Effector memory CD4-positive, alpha-beta T cell (primary cell): Measurements from ENCODE around the gene UNC5C.

Experiments
- DNase-seq, 3 donors: peaks; one replicate each; pipeline ENCODE4 v3.0.0-alpha.2; 2020
- H3K27ac ChIP-seq: 2 replicates; pipeline ENCODE4 v1.7.0; 2013; ENCODE audit warnings: mild to moderate bottlenecking, low read length, moderate library complexity; ENCODE audit not compliant: insufficient read depth, poor library complexity, severe bottlenecking
- H3K27me3 ChIP-seq: replicated peaks from 2 replicates; pipeline ENCODE4 v1.7.0; 2013; ENCODE audit warnings: mild to moderate bottlenecking, low read length; ENCODE audit not compliant: insufficient read depth, control insufficient read depth, poor library complexity, severe bottlenecking
- H3K36me3 ChIP-seq: 2 replicates; pipeline ENCODE4 v1.7.0; 2013; ENCODE audit warnings: mild to moderate bottlenecking, low read length, moderate library complexity; ENCODE audit not compliant: control insufficient read depth, insufficient read depth
- H3K4me1 ChIP-seq: 2 replicates; pipeline ENCODE4 v1.7.0; 2013; ENCODE audit warnings: low read length, mild to moderate bottlenecking; ENCODE audit not compliant: control insufficient read depth, insufficient read depth, poor library complexity, severe bottlenecking
- H3K4me3 ChIP-seq: 2 replicates; pipeline ENCODE4 v1.7.0; 2013; ENCODE audit warnings: low read length, low read depth, mild to moderate bottlenecking; ENCODE audit not compliant: insufficient read depth, poor library complexity, severe bottlenecking
- H3K9me3 ChIP-seq: 2 replicates; pipeline ENCODE4 v1.7.0; 2013; ENCODE audit warnings: mild to moderate bottlenecking, low read length, moderate library complexity; ENCODE audit not compliant: control insufficient read depth

The UNC5C gene

DNA sequence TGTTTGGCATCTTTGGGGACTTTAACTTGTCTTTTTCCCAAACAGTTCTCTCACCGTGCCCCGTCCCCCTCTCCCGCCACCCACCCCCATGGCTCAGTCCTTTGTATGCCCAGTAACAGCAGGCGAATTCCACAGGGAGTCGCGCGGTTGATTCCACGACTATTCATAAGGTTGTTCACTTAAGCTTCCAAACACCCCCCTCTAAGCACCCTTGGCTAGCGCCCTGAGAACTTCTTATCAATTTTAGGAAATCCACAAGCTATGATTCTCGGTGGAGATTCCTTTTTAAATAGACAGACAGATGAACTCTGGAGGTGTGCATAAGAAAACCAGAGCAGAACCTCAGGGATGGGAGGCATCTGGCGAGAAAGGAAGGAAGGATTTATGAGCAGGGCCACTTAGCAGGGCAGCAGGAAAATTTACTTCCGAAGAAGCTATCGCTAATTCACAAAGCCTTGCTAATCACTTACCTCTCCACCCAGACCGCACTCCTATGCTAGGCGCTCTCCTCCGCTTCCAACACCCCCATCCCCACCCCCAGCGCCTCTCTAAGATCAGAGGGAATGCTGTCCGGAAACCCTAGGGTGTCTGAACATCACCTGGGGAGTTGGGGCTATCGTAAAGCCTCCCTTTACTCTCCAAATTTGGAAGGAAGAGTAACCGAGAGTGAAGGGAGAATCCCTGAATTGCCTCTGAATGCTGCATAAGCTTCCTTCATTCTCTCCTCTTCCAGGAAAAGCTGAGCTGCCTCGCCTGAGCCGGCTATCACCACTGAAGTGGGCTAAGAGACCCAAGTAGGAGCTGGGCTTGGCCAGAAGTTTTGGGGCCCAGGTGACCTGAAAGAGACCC, 1.7 kb downstream of the UNC5C start:
- peaks cover 12% of the 10 kb centered on the region for H3K27me3 ChIP-seq
- no peak for DNase-seq
- H3K36me3 ChIP-seq = no peaks in the 10 kb centered on the region
- no peaks in the 10 kb centered on the region for H3K9me3 ChIP-seq
- no peak overlapping the region for H3K4me3 ChIP-seq
- no peaks in the 10 kb centered on the region for H3K4me1 ChIP-seq
- no peak overlapping the region for H3K27ac ChIP-seq

DNA sequence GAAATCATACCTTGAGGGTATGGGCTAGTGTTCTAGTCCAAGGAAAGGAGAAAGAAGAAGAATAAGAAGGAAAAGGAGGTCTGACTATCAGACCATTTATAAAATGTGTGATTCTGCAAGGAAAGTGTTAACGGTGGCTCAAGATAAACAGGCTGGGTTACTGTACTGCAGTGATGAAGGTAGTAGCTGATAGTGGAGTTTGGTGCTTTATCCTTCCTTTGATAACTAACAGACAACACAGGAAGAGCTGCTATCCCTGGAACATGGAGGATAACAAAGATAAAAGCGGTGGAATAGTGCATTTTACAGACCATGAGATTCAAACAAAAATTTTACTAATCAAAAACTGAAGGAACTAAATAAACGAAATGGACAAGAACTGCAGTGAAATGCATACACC, 2.6 kb downstream of the UNC5C start:
- no peaks in the 10 kb centered on the region for H3K4me1 ChIP-seq
- H3K36me3 ChIP-seq = no peaks in the 10 kb centered on the region
- no peak for DNase-seq
- no peaks in the 10 kb centered on the region for H3K9me3 ChIP-seq
- H3K27me3 ChIP-seq = peaks cover 9% of the 10 kb centered on the region
- no peak overlapping the region for H3K4me3 ChIP-seq
- no peak overlapping the region for H3K27ac ChIP-seq

- H3K27me3 ChIP-seq = peaks cover 6% of the 10 kb centered on the region
- H3K36me3 ChIP-seq = no peaks in the 10 kb centered on the region
- H3K4me1 ChIP-seq = no peaks in the 10 kb centered on the region
- DNase-seq = no peak
- H3K4me3 ChIP-seq = no peak overlapping the region
- no peak overlapping the region for H3K27ac ChIP-seq
- no peaks in the 10 kb centered on the region for H3K9me3 ChIP-seq
These were observed 3.2 kb downstream of the UNC5C start for GRCh38 chr4:95545546-95545945.

- DNase-seq = no peak
- Histone ChIP-seq H3K9me3 (no peaks in the 10 kb centered on the region), H3K27me3 (peaks cover 5% of the 10 kb centered on the region), H3K4me1 (no peaks in the 10 kb centered on the region), H3K4me3 (no peak overlapping the region), H3K36me3 (no peaks in the 10 kb centered on the region), H3K27ac (no peak overlapping the region)
These were observed 4.4 kb downstream of the UNC5C start for GRCh38 chr4:95544113-95545103.

DNA sequence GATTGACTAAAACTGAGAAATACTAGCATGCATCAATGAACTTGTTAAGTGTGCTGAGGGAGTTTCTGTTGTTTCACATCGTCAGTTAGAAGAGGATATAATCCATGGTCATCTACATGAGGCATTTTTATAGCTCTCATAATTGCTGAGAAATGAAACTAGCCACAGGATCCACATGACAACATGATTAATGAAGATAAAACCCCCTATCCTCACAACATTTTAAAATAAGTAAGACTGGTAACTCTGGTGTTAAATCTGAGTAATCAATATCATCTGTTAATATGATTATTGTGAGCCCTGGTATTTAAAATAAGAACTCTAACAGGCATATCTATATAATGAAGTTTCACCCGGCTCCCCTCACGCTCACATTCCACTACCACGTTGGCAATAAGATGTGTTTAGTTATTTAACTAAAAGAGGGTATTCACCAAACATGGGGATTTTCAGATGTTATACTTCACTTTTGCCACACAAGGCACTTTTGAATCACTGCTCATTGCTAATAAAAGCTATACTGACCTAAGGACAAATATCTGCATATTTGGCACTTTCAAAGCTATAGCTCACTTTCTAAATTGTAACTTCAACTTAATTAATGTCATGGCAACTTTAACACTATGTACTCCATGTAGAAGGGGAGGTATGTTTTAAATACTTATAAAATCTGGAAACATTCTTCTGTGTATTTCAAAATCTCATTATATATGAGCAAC, 6.7 kb downstream of the UNC5C start:
- Histone ChIP-seq H3K4me3 (no peak overlapping the region), H3K36me3 (no peaks in the 10 kb centered on the region)

DNA sequence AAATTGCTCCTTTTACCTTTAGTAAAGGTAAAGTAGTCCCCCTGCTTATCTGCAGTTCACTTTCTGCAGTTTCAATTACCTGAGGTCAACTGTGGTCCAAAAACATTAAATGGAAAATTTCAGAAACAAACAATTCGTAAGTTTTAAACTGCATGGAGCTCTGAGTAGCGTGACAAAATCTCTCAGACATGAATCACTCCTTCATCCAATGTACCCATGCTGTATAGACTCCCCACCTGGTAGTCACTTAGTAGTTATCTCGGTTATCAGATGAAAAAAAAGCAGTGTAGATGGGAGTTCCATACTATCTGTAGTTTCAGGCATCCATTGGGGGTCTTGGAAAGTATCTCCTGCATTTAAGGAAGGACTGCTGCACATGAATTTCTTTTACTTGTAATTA, 7.7 kb downstream of the UNC5C start:
- Histone ChIP-seq H3K4me1 (no peaks in the 10 kb centered on the region), H3K4me3 (no peak overlapping the region), H3K27me3 (peaks cover 3% of the 10 kb centered on the region), H3K27ac (no peak overlapping the region), H3K9me3 (no peaks in the 10 kb centered on the region), H3K36me3 (no peaks in the 10 kb centered on the region)
- DNase-seq = no peak

More for the DNA sequence above, 6.7 kb downstream of the UNC5C start:
- no peaks in the 10 kb centered on the region for H3K9me3 ChIP-seq
- no peaks in the 10 kb centered on the region for H3K4me1 ChIP-seq
- no peak for DNase-seq
- H3K27me3 ChIP-seq = peaks cover 5% of the 10 kb centered on the region
- no peak overlapping the region for H3K27ac ChIP-seq

GRCh38 chr4:95540227-95540626, 8.5 kb downstream of the UNC5C start:
- Histone ChIP-seq H3K36me3 (no peaks in the 10 kb centered on the region), H3K9me3 (no peaks in the 10 kb centered on the region), H3K27ac (no peak overlapping the region), H3K4me1 (no peaks in the 10 kb centered on the region), H3K27me3 (no peaks in the 10 kb centered on the region), H3K4me3 (no peak overlapping the region)
- DNase-seq = no peak

DNA sequence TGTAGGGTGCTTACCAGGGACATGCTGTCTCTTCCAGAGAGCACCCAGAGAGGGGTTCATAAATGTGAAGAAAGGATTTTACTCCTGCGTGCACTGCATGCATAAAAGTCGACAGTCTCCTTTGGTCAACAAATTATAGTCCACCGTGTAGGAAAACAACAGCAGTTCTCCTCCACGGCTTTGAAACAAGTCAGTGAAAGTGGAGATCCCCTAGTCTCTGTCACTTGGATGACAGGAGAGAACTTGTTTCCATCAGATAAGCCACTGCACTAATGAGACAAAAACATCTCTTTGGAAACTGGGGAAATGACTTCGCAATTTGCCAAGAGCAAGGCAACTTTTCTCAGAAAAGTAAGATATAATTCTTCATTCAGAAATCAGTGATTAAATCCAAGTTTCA, 9.7 kb downstream of the UNC5C start:
- no peaks in the 10 kb centered on the region for H3K27me3 ChIP-seq
- no peaks in the 10 kb centered on the region for H3K36me3 ChIP-seq
- H3K4me3 ChIP-seq = no peak overlapping the region
- no peaks in the 10 kb centered on the region for H3K9me3 ChIP-seq
- H3K27ac ChIP-seq = no peak overlapping the region
- no peak for DNase-seq
- H3K4me1 ChIP-seq = no peaks in the 10 kb centered on the region

DNA sequence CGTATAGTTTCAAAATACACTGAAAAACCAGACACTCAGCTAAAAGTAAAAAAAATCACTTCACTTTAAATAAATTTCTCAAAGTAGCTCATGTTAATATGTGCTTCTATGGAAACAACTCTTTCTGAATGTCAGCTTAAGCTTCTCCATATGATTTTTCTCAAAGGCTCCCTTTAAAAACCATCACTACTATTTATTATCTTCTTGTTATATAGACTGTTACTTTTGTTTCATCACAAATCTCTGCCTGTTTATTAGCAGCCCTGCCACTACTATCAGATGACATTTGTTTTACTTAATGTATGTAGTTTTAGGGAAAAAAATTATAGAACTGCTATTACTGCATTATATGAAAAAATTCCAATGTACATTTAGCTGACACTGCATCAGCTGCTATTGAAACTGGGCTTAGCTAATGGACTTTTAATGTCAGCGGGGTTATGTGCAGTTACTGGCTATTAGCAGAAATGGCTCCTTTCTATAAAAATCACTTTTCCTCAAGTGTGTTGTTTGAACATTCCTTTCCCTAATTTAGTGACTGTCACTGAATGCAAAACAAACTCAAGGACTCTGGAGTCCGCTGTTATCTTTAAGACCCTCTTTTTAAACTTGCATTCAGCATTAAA, 10.8 kb downstream of the UNC5C start:
- DNase-seq = no peak
- no peak overlapping the region for H3K27ac ChIP-seq

More for the DNA sequence above, 10.8 kb downstream of the UNC5C start:
- Histone ChIP-seq H3K4me1 (no peaks in the 10 kb centered on the region), H3K4me3 (no peak overlapping the region), H3K36me3 (no peaks in the 10 kb centered on the region), H3K27me3 (no peaks in the 10 kb centered on the region), H3K9me3 (no peaks in the 10 kb centered on the region)
